AG09319 (cell line): ENCODE results near the gene PARP3.
A peak's percentile ranks its signal among the peaks of the same experiment; 100 is the strongest.

Experiments
- DNase-seq: peaks from one replicate; pipeline ENCODE4 v3.0.0-alpha.2; 2010; ENCODE audit warnings: low read depth; ENCODE audit errors: extremely low read depth
- CTCF ChIP-seq: IDR thresholded peaks from 2 replicates; pipeline ENCODE4 v1.5.1; 2011; ENCODE audit warnings: low read depth, mild to moderate bottlenecking, inconsistent platforms, low read length, moderate library complexity

PARP3 gene

GRCh38 chr3:51971350-51971749, 29.2 kb downstream of the PARP3 start:
- TF ChIP-seq CTCF = no peak

GRCh38 chr3:51974277-51974962, 32.3 kb downstream of the PARP3 start:
- TF ChIP-seq CTCF = no peak
- no peak for DNase-seq

More at GRCh38 chr3:51971350-51971749, 29.2 kb downstream of the PARP3 start:
- DNase-seq = no peak

- no peak for TF ChIP-seq CTCF
- no peak for DNase-seq
These were observed 33.0 kb downstream of the PARP3 start, which contains the start of gene ABHD14A for GRCh38 chr3:51974963-51975851. TSS of gene ABHD14A (plus strand) at chr3:51975064. CDS start at chr3:51975136, 72 bp downstream.

- DNase-seq = no peak
- peak; percentile 17; the same call in 1 of the 2 replicates for TF ChIP-seq CTCF
These were observed 33.8 kb downstream of the PARP3 start for GRCh38 chr3:51975852-51976549.

- TF ChIP-seq CTCF = no peak
- DNase-seq = no peak
These were observed 35.4 kb downstream of the PARP3 start for GRCh38 chr3:51977446-51978142.

GRCh38 chr3:51978143-51978502, 36.0 kb downstream of the PARP3 start:
- no peak for DNase-seq
- no peak for TF ChIP-seq CTCF
